ENCODE results near the gene NCR3LG1.

GRCh38 chr11:17405232-17406005, 53.8 kb downstream of the NCR3LG1 start:
- TF ChIP-seq CTCF (IDR thresholded peaks at IDR 0.05) (peak in 1 of 2 donors; percentile 31), POLR2A (IDR thresholded peaks at IDR 0.05) (no peak), EP300 (IDR thresholded peaks at IDR 0.05) (no peak), POLR2AphosphoS5 (IDR thresholded peaks at IDR 0.05) (peak in 1 of 3 donors; percentile 38)

All from suprapubic skin (tissue), 4 donors.